ENCODE data around the gene FASTKD2. TPM values are rescaled to one million over a fixed set of nuclear protein-coding genes. Genes with fewer than 3 reads are reported as not detected.

The FASTKD2 gene
- total and polyA plus RNA-seq, 8 donors, result 7.4 to 53.8 (median 11.9) TPM

GRCh38 chr2:206790311-206790935 is 25.0 kb downstream of the FASTKD2 start:
- no peaks in the 10 kb centered on the region for H3K9me3 ChIP-seq
- 78 to 83% (median 82%) methylated on average over 3 of the region's 3 CpGs for WGBS, 5 donors
- no peak overlapping the region for H3K27ac ChIP-seq
- no peak for DNase-seq
- peaks cover 37 to 99% (median 96%) of the 10 kb centered on the region in 4 donors for H3K36me3 ChIP-seq
- intact Hi-C loops (cut with DNase I; ENCODE audit: low total_unique reads), result no loop called here
- no peaks in the 10 kb centered on the region for H3K27me3 ChIP-seq
- no peaks in the 10 kb centered on the region for H3K4me1 ChIP-seq
- TF ChIP-seq POLR2AphosphoS5 (IDR thresholded peaks at IDR 0.05) (no peak), CTCF (IDR thresholded peaks at IDR 0.05) (no peak), POLR2A (IDR thresholded peaks at IDR 0.05) (no peak), EP300 (IDR thresholded peaks at IDR 0.05) (no peak)
- H3K4me3 ChIP-seq, result no peak overlapping the region

- no peaks in the 10 kb centered on the region for H3K9me3 ChIP-seq
- DNase-seq, result no peak
- peaks cover 21 to 89% (median 86%) of the 10 kb centered on the region in 4 donors for H3K36me3 ChIP-seq
- no peak for TF ChIP-seq CTCF (IDR thresholded peaks at IDR 0.05)
- H3K27ac ChIP-seq, result no peak overlapping the region
- no peak overlapping the region for H3K4me3 ChIP-seq
- intact Hi-C loops (cut with DNase I; ENCODE audit: low total_unique reads), result no loop called here
- 77 to 95% (median 93%) methylated on average over 5 of the region's 5 CpGs for WGBS, 5 donors
- H3K27me3 ChIP-seq, result no peaks in the 10 kb centered on the region
- peaks cover 0 to 4% (median 0%) of the 10 kb centered on the region in 4 donors for H3K4me1 ChIP-seq
Measured at GRCh38 chr2:206792645-206793044, 27.2 kb downstream of the FASTKD2 start.

GRCh38 chr2:206797376-206797775 is 32.0 kb downstream of the FASTKD2 start:
- DNase-seq, result no peak
- Histone ChIP-seq H3K4me3 (no peak overlapping the region), H3K9me3 (no peaks in the 10 kb centered on the region), H3K27me3 (no peaks in the 10 kb centered on the region), H3K27ac (no peak overlapping the region), H3K36me3 (peaks cover 0 to 42% (median 39%) of the 10 kb centered on the region in 4 donors), H3K4me1 (peaks cover 9 to 22% (median 10%) of the 10 kb centered on the region in 4 donors)
- intact Hi-C loops (cut with DNase I; ENCODE audit: low total_unique reads), result loop anchor here (5.0 kb wide), 1 partner anchor 680 kb away; no protein-coding TSS in a partner anchor
- TF ChIP-seq EP300 (IDR thresholded peaks at IDR 0.05) (no peak), CTCF (IDR thresholded peaks at IDR 0.05) (no peak), POLR2A (IDR thresholded peaks at IDR 0.05) (no peak), POLR2AphosphoS5 (IDR thresholded peaks at IDR 0.05) (no peak)
- WGBS, 5 donors, result 72 to 83% (median 77%) methylated on average over 4 of the region's 4 CpGs

GRCh38 chr2:206798000-206798399 is 32.6 kb downstream of the FASTKD2 start:
- peak in 1 of 2 donors; percentile 24 for DNase-seq
- Histone ChIP-seq H3K27me3 (no peaks in the 10 kb centered on the region), H3K36me3 (peaks cover 0 to 36% (median 33%) of the 10 kb centered on the region in 4 donors), H3K4me1 (peaks cover 9 to 22% (median 10%) of the 10 kb centered on the region in 4 donors), H3K9me3 (no peaks in the 10 kb centered on the region), H3K27ac (no peak overlapping the region), H3K4me3 (no peak overlapping the region)
- TF ChIP-seq POLR2A (IDR thresholded peaks at IDR 0.05) (no peak), CTCF (IDR thresholded peaks at IDR 0.05) (no peak), POLR2AphosphoS5 (IDR thresholded peaks at IDR 0.05) (no peak), EP300 (IDR thresholded peaks at IDR 0.05) (no peak)
- intact Hi-C loops (cut with DNase I; ENCODE audit: low total_unique reads), result loop anchor here (5.0 kb wide), 1 partner anchor 679 kb away; no protein-coding TSS in a partner anchor
- 78 to 86% (median 82%) methylated on average over 5 of the region's 5 CpGs for WGBS, 5 donors

All from stomach (tissue), 9 donors.